Measurements from ENCODE around the gene WDSUB1.

- no peak for TF ChIP-seq CTCF (IDR thresholded peaks at IDR 0.05)
- no peak for TF ChIP-seq TCF7L2 (IDR thresholded peaks at IDR 0.05; ENCODE audit: low read depth, low read length)
- TF ChIP-seq POLR2AphosphoS5 (IDR thresholded peaks at IDR 0.05; ENCODE audit: low read depth, low read length), result no peak
These were observed 51.6 kb downstream of the WDSUB1 start for GRCh38 chr2:159234868-159235267.
